OCI-LY7 (cell line): ENCODE measurements around the gene SMARCA2. TPM values are rescaled to one million over a fixed set of nuclear protein-coding genes. Genes with fewer than 3 reads are reported as not detected.

ENCODE experiments used
- BruUV-seq: library from RNA; stranded (reverse); fragments of 400-500 nt; replicated peaks from 2 replicates; lab custom pipeline; 2021; lab: Mats Ljungman, UMichigan
- CTCF ChIA-PET: fragments of 300-600 bp; sonication (Branson Sonifier 250); formaldehyde crosslinking; loops from one replicate; lab custom pipeline; 2022; ENCODE audit warnings: antibody characterized with exemption; ENCODE audit not compliant: unreplicated experiment; lab: Charles Lee
- POLR2A ChIA-PET: fragments of 300-600 bp; sonication (Branson Sonifier 250); formaldehyde crosslinking; loops from one replicate; lab custom pipeline; 2022; ENCODE audit warnings: antibody characterized with exemption; lab: Charles Lee
- DNase-seq: peaks from one replicate; pipeline ENCODE4 v3.0.0-alpha.2; 2015; ENCODE audit warnings: low spot score
- H2AFZ ChIP-seq: fragments of 200-600 bp; sonication (generic), shearing (Covaris generic); 2 replicates; pipeline ENCODE4 v1.6.1; 2014; ENCODE audit warnings: mild to moderate bottlenecking, antibody characterized with exemption, low read length, moderate library complexity
- H3K27ac ChIP-seq: fragments of 200-600 bp; sonication (generic); 2 replicates; pipeline ENCODE4 v1.5.1; 2014; ENCODE audit warnings: mixed run types, low read depth, mild to moderate bottlenecking, moderate library complexity, low read length, inconsistent platforms; ENCODE audit not compliant: poor library complexity, severe bottlenecking
- H3K36me3 ChIP-seq: fragments of 200-600 bp; sonication (generic); 2 replicates; pipeline ENCODE4 v1.6.1; 2014; ENCODE audit warnings: mild to moderate bottlenecking, antibody characterized with exemption, low read length, moderate library complexity, mixed read lengths; ENCODE audit not compliant: insufficient read depth
- H3K4me1 ChIP-seq: fragments of 200-600 bp; sonication (generic); 2 replicates; pipeline ENCODE4 v1.5.1; 2014; ENCODE audit warnings: mild to moderate bottlenecking, low read length; ENCODE audit not compliant: insufficient read depth, poor library complexity, severe bottlenecking
- H3K4me2 ChIP-seq: fragments of 200-600 bp; sonication (generic); 2 replicates; pipeline ENCODE4 v1.6.1; 2014; ENCODE audit warnings: mild to moderate bottlenecking, low read length
- H3K4me3 ChIP-seq: fragments of 200-600 bp; sonication (generic); 2 replicates; pipeline ENCODE4 v1.5.1; 2014; ENCODE audit warnings: mild to moderate bottlenecking, low read depth, low read length; ENCODE audit not compliant: poor library complexity, severe bottlenecking
- H3K79me2 ChIP-seq: fragments of 200-600 bp; sonication (generic); 2 replicates; pipeline ENCODE4 v1.6.1; 2016; ENCODE audit warnings: low read depth, mild to moderate bottlenecking, low read length, moderate library complexity, mixed read lengths; ENCODE audit not compliant: insufficient read depth
- H3K9me2 ChIP-seq: fragments of 200-600 bp; sonication (generic); 2 replicates; pipeline ENCODE4 v1.6.1; 2016; ENCODE audit warnings: mild to moderate bottlenecking, low read length, mixed read lengths; ENCODE audit not compliant: insufficient read depth
- H3K9me3 ChIP-seq: fragments of 200-600 bp; sonication (generic); 2 replicates; pipeline ENCODE4 v1.6.1; 2014; ENCODE audit warnings: mild to moderate bottlenecking, mixed run types, low read length, mixed read lengths
- H4K20me1 ChIP-seq: fragments of 200-600 bp; sonication (generic); 2 replicates; pipeline ENCODE4 v1.6.1; 2014; ENCODE audit warnings: mild to moderate bottlenecking, antibody characterized with exemption, low read length, moderate library complexity, mixed read lengths; ENCODE audit not compliant: insufficient read depth
- EZH2phosphoT487 ChIP-seq: fragments of 200-600 bp; sonication (generic); IDR thresholded peaks from 2 replicates; pipeline ENCODE4 v1.6.1; 2018; ENCODE audit warnings: low read depth, borderline replicate concordance, mild to moderate bottlenecking, mixed run types, antibody characterized with exemption, low read length, moderate library complexity, mixed read lengths
- intact Hi-C: fragments of 100-400 bp; cut with micrococcal nuclease; formaldehyde crosslinking; loops from one replicate; pipeline ENCODE4 v1.10.0; 2022; ENCODE audit not compliant: unreplicated experiment
- small RNA-seq: library from RNA; depleted of rRNA; stranded (forward); fragments of <200 nt; gene quantifications from one replicate; pipeline ENCODE3, GENCODE V24; 2014
- total RNA-seq, 2 experiments: library from RNA; depleted of rRNA in 1 of 2; stranded (reverse); fragments of >200 nt in 1 of 2; shearing (Covaris generic) in 1 of 2; gene quantifications; 2 replicates each; pipeline ENCODE4 v1.2.3, GENCODE V29; 2014 to 2022
- TF ChIP-seq, protein P1 (sequence below): fragments of 200-600 bp; sonication (generic); conservative IDR thresholded peaks from 2 replicates; pipeline ENCODE4 v1.5.1; 2014; ENCODE audit warnings: mild to moderate bottlenecking, antibody characterized with exemption, low read length, moderate library complexity, mixed read lengths

The SMARCA2 gene
- total RNA-seq, 2 experiments from 2014 or later: 54.8 to 80.6 TPM

DNA sequence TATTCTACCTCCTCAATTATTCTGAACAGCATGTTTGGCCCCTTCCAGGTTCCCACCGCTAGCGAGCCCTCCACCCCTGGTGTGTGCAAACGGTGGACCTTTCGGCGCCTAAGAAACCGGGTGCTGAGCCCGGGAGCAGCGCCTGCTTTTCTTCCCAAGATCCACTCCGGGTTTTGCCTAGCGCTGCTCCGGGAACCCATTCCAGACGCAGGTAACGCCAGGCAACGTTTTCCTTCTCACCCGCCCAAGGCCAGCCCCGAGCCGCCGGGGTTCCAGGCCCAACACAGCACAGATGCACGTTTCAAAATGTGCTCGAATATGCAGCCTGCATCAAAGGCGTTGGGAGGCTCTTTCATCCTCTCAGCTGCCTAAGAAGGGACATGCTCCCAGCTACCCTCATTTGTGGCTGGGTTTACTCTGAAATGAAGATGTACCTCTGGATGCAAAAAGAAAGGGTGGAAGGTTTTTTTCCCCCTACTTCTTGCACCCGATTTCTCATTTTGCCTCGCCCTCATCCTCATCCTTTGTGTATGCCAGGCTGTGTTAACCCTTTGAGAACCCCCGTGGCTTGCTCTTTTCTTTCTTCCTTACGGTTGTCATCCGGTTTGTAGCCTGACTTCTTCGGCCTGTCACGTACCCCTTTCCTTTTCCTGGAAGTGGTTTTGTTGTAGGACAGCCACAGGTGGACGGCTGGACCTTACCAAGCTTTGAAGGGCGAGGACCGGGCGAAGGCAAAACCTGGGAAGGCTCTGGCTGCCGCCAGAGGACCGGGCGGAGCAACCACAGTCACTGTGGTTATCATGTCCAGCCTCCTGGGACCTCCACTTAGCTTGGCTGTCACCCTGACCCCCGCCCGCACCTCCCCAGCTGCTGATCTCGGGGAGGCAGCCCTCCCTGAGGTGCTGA is 226.9 kb downstream of the SMARCA2 start:
- intact Hi-C loops: loop anchor here (1.0 to 10.0 kb wide), 3 partner anchors 84 to 603 kb away; partner anchors contain the start of genes PUM3 and SMARCA2

DNA sequence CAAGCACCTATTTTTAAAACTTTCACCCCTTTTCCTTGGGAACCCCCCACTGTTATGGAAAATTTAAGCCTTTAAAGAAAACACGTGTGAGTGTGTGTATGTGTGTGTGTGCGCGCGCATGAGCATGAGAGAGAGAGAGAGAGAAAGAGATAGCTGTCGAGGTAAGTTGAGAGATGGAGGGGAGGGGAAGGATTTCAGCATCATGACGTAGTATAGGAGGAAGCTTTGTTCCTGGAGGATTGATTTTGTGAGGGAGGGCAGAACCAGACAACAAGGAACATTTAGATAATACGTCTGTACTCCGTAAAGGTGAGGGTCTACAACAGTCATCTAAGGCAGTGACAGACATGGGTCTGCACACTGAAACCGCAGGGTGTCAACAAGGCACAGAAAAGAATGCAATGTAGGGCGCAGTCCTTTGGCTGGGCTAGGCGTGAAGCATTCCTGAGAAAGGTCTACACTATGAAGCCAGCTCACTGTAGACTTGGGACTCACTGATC is 227.7 kb downstream of the SMARCA2 start:
- intact Hi-C loops: loop anchor here (1.0 to 10.0 kb wide), 3 partner anchors 85 to 602 kb away; partner anchors contain the start of genes PUM3 and SMARCA2
- H3K4me1 ChIP-seq: peaks cover 13% of the 10 kb centered on the region
- DNase-seq: no peak
- ChIA-PET CTCF (no interaction called here), POLR2A (interaction anchor here (0.6 to 2.4 kb wide), 8 partner anchors 10 to 189 kb away, joined by 3 to 11 read pairs (median 4); no protein-coding TSS in a partner anchor)
- H3K4me2 ChIP-seq: peak overlapping the region; percentile 87
- H3K36me3 ChIP-seq: no peaks in the 10 kb centered on the region
- peak overlapping the region; percentile 62 for H3K4me3 ChIP-seq
- H3K9me3 ChIP-seq: no peaks in the 10 kb centered on the region
- H3K27ac ChIP-seq: peak overlapping the region; percentile 61
- H3K79me2 ChIP-seq: no peaks in the 10 kb centered on the region
- H2AFZ ChIP-seq: peak overlapping the region; percentile 89
- BruUV-seq: no TSS peak
- no peaks in the 10 kb centered on the region for H4K20me1 ChIP-seq
- no peaks in the 10 kb centered on the region for H3K9me2 ChIP-seq
- TF ChIP-seq EZH2phosphoT487: no peak
- TF ChIP-seq, protein P1, sequence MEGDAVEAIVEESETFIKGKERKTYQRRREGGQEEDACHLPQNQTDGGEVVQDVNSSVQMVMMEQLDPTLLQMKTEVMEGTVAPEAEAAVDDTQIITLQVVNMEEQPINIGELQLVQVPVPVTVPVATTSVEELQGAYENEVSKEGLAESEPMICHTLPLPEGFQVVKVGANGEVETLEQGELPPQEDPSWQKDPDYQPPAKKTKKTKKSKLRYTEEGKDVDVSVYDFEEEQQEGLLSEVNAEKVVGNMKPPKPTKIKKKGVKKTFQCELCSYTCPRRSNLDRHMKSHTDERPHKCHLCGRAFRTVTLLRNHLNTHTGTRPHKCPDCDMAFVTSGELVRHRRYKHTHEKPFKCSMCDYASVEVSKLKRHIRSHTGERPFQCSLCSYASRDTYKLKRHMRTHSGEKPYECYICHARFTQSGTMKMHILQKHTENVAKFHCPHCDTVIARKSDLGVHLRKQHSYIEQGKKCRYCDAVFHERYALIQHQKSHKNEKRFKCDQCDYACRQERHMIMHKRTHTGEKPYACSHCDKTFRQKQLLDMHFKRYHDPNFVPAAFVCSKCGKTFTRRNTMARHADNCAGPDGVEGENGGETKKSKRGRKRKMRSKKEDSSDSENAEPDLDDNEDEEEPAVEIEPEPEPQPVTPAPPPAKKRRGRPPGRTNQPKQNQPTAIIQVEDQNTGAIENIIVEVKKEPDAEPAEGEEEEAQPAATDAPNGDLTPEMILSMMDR: no peak

More for the DNA sequence above, 226.9 kb downstream of the SMARCA2 start:
- Histone ChIP-seq H3K9me3 (no peaks in the 10 kb centered on the region), H4K20me1 (no peaks in the 10 kb centered on the region), H3K27ac (peak overlapping the region; percentile 61), H3K4me2 (peak overlapping the region; percentile 87), H3K79me2 (no peaks in the 10 kb centered on the region), H3K36me3 (no peaks in the 10 kb centered on the region), H3K4me3 (peak overlapping the region; percentile 62), H3K4me1 (peaks cover 13% of the 10 kb centered on the region), H2AFZ (peak overlapping the region; percentile 89), H3K9me2 (no peaks in the 10 kb centered on the region)
- CTCF ChIA-PET: interaction anchor here (1.0 kb wide), 1 partner anchor 11 kb away, joined by 3 read pairs; no protein-coding TSS in a partner anchor
- POLR2A ChIA-PET: interaction anchor here (0.6 to 2.4 kb wide), 11 partner anchors 10 to 188 kb away, joined by 3 to 11 read pairs (median 3); no protein-coding TSS in a partner anchor
- no TSS peak for BruUV-seq
- TF ChIP-seq EZH2phosphoT487: no peak
- DNase-seq: peak; percentile 89

Small RNA genes lying within 50 kb of the gene (small RNA-seq; reads per million reads assigned to genes)
- gene RN7SL592P (not detected), gene RNU2-25P (2.6 reads per million, percentile 82 among the genes with 10 or more reads in this experiment)
